D721Med (cell line): ENCODE results near the gene MME.

Experiments used
- DNase-seq: peaks from one replicate; pipeline ENCODE4 v3.0.0; 2011; ENCODE audit warnings: low spot score; ENCODE audit not compliant: insufficient read length
- FAIRE-seq: peaks from 2 replicates; lab custom pipeline; 2011; peaks lifted over from hg19 to GRCh38; lab: Jason Lieb, UNC
- CTCF ChIP-seq: IDR thresholded peaks from 2 replicates; pipeline ENCODE4 v1.5.1; 2012; ENCODE audit warnings: mild to moderate bottlenecking, control low read depth; ENCODE audit not compliant: insufficient read depth; ENCODE audit errors: missing control alignments

Gene MME

GRCh38 chr3:155069729-155070128 is 10.4 kb upstream of the MME start:
- no peak for FAIRE-seq
- no peak for DNase-seq
- TF ChIP-seq CTCF: no peak

GRCh38 chr3:155070316-155070715 is 9.8 kb upstream of the MME start:
- no peak for TF ChIP-seq CTCF
- FAIRE-seq: peak; percentile 53
- no peak for DNase-seq

GRCh38 chr3:155070932-155071387 is 9.2 kb upstream of the MME start:
- FAIRE-seq: no peak
- no peak for DNase-seq
- no peak for TF ChIP-seq CTCF

GRCh38 chr3:155075200-155075599 is 4.9 kb upstream of the MME start:
- DNase-seq (no peak), FAIRE-seq (no peak)
- TF ChIP-seq CTCF: no peak

GRCh38 chr3:155076888-155077287 is 3.2 kb upstream of the MME start:
- DNase-seq: no peak
- TF ChIP-seq CTCF: no peak
- no peak for FAIRE-seq

GRCh38 chr3:155078711-155079467 is 1.2 kb upstream of the MME start:
- TF ChIP-seq CTCF: no peak
- DNase-seq: no peak
- no peak for FAIRE-seq

- no peak for TF ChIP-seq CTCF
- no peak for FAIRE-seq
- no peak for DNase-seq
Observed at GRCh38 chr3:155079468-155079745, 712 bp upstream of the MME start.
